Measurements from ENCODE around the gene LAS1L.

DNA sequence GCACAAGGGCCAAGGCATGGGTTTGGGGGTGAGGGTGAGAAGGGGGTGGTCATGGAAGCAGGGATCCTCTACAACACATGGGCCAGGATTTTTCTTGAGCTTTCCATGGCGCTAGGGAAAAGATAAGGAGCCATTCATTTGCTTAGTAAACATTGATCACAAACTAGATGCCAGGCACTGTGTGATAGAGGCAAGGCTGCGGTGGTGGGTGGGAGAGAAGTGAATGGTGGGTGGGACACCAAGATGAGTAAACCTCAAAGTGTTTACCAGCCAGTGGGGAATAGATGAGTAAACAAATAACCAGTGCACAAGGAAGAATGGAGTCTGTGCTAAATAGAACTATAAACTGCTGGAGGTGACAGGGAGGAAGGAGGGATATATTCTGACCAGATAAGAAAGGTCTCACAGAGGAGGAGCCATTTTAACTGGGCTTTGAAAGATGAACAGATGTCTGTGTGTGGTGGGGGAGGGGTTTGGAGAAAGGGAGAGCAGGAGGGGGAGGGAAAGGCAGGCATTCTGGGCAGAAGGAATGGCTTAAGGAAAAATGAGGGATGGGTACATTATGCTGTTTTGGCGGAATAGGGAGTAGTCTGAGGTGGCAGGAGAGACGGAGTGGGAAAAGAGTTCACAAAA lies 48.0 kb upstream of the LAS1L start:
- TF ChIP-seq, protein P1, sequence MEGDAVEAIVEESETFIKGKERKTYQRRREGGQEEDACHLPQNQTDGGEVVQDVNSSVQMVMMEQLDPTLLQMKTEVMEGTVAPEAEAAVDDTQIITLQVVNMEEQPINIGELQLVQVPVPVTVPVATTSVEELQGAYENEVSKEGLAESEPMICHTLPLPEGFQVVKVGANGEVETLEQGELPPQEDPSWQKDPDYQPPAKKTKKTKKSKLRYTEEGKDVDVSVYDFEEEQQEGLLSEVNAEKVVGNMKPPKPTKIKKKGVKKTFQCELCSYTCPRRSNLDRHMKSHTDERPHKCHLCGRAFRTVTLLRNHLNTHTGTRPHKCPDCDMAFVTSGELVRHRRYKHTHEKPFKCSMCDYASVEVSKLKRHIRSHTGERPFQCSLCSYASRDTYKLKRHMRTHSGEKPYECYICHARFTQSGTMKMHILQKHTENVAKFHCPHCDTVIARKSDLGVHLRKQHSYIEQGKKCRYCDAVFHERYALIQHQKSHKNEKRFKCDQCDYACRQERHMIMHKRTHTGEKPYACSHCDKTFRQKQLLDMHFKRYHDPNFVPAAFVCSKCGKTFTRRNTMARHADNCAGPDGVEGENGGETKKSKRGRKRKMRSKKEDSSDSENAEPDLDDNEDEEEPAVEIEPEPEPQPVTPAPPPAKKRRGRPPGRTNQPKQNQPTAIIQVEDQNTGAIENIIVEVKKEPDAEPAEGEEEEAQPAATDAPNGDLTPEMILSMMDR (IDR thresholded peaks at IDR 0.05), result no peak
- no peak for TF ChIP-seq EP300 (IDR thresholded peaks at IDR 0.05)

Data from tibial nerve (tissue), 4 donors.